GM21576 (cell line): ENCODE data around the gene TBC1D8.

Experiments used
- ATAC-seq: cut with Tn5 transposase; IDR thresholded peaks from one replicate; pipeline ENCODE4 v1.9.1; 2021; ENCODE audit warnings: mild to moderate bottlenecking, moderate library complexity; ENCODE audit not compliant: unreplicated experiment

TBC1D8 gene

GRCh38 chr2:100983684-100984310 lies 167.4 kb downstream of the TBC1D8 start:
- ATAC-seq: no peak

DNA sequence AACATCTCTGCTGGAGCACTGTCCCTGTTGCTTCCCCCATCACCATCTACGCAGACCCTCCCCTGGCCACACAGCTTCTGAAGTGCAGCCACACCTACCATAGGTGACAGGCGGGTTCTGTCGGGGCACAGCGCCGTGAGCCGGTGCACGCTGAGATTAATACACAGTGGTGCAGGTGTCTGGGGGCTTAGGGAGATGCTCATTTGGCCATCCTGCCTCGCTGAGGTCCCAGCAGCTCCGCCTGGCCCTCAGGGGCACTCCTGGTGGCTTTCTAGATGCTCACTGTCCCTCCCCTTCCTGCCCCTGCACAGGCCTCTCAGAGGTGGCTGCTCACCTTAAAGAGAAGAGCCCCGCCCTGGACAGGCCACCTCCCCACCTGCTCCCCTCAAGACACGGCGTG lies 168.0 kb downstream of the TBC1D8 start:
- ATAC-seq: no peak

- ATAC-seq: no peak
Observed at GRCh38 chr2:100982431-100982861, 168.7 kb downstream of the TBC1D8 start.

GRCh38 chr2:100981011-100981410 lies 170.2 kb downstream of the TBC1D8 start:
- no peak for ATAC-seq

GRCh38 chr2:100980046-100980445 lies 171.1 kb downstream of the TBC1D8 start:
- no peak for ATAC-seq

DNA sequence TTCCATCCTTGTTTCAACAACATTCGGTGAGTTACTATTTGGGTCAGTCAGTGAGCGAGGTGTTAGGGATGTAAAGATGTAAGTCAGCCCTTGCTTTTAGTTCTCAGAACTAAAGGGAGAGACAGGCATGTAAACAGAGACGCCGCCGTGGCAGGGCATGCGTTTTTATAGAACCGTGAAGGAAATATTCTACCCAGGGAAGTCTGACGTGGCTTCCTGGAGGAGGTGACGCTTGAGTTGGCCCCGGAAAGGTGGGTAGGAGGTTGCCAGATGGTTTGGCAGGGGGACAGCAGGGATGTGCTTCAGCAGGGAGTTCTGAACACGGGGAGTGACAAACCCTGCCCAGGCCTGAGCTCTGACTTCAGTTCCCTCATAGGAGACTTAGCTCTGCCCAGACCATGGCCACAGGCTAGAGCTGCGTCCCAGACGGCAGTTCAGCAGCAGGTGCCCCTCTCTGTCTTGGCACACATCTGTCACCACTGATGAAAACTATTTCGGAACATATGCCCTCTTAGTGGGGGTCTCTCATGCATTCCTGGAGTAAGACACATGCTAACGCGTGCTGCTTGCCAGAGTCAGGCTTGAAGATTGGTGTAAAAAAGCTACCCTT lies 172.5 kb downstream of the TBC1D8 start:
- ATAC-seq: no peak

GRCh38 chr2:100977511-100977910 lies 173.7 kb downstream of the TBC1D8 start:
- ATAC-seq: no peak

DNA sequence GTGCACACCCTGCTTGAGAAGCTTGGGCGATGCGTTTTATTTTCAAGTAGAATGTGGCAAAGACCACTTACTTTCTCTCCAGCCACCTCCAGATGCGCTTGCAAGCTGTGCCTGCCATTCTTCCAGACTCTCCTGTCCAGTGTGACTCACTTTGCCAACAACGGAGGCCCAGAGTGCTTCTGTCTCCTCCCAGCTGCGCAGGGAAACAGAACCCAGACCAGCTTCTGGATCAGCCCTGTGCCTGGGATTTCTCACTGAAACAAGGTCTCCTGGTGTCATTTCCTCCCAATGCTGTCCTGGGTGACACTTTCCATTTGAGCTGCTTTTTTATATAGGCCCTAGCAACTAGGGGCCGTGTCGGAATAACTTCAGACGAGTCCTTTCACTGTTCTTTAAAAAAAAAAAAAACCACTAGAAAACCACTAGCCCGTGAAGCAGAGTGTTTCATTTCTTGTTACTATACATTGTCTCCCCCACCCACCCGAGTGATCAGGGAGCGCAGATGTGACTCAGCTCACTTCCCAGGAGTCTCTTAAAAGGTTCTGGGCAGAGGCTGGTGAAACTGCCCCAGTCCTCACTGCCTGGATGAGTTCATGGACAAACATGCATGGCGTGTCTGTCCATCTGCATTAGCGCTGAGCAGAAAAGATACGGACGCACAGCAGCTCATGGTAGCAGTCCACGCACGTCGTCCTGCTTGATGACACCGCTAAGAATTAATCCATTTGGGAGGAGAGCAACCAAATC lies 174.4 kb downstream of the TBC1D8 start:
- ATAC-seq: peak; percentile 71

GRCh38 chr2:100976061-100976460 lies 175.1 kb downstream of the TBC1D8 start:
- no peak for ATAC-seq

GRCh38 chr2:100975521-100975785 lies 175.7 kb downstream of the TBC1D8 start:
- ATAC-seq: no peak

DNA sequence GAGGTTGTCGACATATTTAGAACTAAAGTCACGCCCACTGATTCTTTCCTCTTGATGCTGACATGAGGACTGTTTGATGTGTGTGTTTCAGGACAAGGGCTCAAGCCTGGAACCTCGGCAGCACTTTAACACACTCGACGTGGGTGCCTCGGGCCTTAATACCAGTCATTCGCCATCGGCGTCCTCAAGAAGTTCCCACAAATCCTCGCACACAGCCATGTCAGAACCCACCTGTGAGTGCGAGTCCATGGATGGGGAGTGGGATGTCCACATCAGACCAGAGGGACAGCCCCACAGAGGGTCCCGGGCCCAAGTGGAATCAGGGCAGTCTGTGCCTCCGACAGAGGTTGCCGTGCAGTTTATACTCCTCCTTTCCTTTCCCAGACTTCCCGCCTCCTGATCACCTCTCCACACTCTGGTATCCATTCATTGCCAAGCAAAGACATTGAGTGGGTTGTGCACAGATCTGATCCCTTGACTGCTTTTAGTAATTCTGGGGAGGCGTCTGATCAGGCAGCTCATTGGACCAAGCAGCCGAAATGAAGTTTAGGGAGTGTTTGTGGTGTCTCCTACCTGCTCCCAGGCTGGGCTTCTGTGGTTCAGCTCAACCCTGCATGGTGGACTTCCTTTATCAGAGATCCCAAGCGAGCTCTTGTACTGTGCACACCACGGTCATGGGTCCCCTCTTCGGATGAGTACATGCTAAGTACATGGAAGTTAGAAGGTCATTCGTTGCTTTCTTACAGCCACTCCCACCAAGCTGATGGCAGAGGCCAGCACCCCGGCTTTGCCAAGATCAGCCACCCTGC lies 176.3 kb downstream of the TBC1D8 start:
- ATAC-seq: no peak

DNA sequence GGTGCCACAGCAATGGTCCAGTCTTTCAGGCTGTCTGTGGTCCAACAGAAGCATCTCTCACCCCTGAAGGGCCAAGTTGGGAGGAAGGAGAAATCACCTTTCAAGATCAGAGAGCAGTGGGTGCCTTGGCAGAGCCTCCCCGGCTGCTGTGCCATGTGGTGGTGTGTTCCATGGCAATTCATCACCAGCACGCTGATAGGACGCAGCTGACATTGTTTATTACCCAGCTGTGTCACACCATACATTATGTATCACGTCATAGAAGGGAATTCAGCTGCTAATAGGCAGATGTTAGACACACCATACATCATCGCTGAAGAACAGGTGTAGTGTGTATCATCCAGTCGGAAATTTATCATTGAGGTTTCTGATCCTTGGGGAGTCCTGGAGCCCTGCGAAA lies 178.7 kb downstream of the TBC1D8 start:
- ATAC-seq: no peak

DNA sequence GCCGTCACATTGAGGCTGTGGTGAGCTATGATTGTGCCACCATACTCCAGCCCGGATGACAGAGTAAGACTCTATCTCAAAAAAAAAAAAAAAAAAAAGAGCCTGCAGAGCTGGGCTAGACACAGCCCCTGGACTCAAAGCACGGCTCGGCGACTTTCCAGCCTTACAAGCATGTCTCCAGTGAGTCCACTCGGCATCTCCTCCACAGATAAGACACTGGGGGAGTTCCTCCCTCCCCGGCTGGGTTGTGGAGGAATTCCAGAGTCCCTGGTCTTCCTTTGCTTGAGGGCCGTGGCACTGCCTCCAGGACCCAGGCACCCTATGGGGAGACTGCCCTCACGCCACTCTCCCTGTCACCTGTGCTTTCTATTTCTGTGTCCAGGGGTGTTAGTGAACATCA lies 180.0 kb downstream of the TBC1D8 start:
- no peak for ATAC-seq

DNA sequence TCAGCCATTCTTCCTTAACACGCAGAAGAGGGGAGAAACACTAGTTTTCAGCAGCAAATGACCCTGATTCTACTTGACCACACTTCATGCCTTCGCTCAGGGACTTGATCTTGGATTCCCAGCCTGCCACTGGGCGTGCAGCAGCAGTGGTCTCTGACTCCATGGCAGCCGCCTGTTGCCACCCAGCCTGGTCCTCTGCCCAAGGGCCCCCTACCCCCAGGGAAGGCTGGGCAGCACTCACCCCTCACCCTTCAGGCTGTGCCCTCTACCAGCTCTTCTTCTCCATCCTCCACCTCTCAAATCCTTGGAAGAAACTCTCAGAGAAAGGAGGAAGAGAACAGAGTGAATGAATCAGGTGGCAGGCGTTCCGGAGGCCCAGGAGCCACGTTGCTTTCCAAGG lies 181.2 kb downstream of the TBC1D8 start:
- ATAC-seq: no peak

DNA sequence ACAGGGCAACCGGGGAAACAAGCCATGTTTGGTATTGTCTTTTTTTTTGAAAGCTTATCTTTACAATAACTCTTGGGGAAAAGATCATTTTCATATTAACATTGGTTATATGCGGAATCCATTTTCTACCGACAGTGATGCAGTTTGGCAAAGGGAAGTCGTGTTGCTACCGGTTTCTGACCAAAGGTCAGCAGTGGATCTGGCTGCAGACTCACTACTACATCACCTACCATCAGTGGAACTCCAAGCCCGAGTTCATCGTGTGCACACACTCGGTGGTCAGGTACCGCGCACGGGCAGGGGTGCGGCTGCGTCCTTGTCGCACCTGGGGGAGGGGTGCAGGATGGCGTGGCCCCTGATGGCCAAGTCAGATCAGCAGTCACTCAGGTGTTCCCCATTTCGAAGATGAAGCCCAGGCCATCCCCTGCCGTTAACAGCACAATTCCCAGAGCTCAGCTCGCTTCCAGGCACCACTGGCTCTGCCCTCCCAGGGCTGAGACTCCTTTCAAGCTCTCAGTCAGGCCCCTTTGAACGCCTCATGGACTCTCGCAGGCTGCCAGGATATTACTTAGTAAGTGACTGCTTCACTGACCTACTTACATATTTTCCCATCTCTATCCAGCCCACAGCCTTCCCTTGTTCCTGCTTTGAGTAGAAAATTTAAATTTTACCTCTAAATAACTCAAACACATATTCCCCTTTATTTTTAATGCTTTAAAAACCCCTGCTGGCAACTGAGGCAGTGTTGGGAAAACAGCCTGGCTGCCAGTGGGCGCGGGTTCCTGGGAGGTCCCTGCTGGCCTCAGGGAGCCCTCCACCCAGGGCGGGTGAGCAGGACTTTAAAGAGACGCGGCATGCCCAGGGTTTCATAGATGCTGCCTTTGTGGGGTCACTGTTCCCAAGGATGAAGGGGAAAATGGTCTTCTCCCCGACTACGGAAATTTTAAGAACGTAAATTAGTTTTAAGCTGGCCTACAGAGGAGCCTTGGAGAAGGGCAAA lies 182.7 kb downstream of the TBC1D8 start:
- no peak for ATAC-seq

DNA sequence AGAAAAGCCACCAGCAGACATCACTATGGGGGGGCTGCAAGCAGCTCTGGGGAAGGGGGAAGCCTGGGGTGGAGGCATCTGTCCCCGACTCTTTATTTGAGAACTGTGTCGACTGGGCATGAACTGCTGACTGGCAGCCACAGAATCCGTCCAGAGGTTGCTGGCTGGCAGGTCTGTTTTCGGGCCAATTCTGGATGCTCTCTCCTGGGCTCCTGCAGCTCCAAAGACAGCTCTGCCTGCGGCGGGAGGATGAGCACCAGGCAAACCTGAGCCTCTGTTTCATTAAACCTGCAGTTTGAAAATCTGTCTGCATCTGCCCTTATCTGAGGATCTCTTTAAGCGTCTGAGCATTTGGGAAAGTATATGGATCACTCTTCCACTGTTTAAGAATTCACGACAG lies 183.5 kb downstream of the TBC1D8 start:
- no peak for ATAC-seq

GRCh38 chr2:100965596-100965995 lies 185.6 kb downstream of the TBC1D8 start:
- ATAC-seq: no peak

DNA sequence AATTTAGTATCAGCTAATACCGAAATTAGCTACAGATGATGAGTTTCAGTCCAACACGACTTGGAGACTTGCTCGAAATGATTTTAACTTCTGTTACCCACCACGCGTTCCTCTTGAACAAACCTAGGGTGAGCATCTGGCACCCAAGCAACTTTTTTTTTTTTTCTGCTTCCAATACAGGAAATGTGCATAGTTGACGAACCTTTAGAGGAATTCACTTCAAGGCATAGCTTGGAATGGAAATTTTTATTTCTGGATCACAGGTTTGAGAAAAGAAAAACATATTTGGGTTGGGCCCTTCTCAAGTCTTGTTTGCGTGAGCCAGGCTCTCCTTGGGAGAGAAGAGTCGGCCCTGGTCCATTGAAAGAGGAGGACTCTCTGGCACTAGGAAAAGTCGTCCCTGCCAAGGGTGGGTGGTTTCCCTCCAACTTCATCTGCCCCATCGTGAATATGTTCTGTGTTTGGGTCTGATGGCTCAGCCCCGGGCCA lies 186.5 kb downstream of the TBC1D8 start:
- no peak for ATAC-seq

GRCh38 chr2:100964222-100964621 lies 187.0 kb downstream of the TBC1D8 start:
- no peak for ATAC-seq

- ATAC-seq: no peak
Observed at GRCh38 chr2:100963026-100963375, 188.2 kb downstream of the TBC1D8 start.
